Bronchial epithelial cell (primary cell): ENCODE data around the gene DUSP28. TPM values are rescaled to one million over a fixed set of nuclear protein-coding genes. Genes with fewer than 3 reads are reported as not detected.
A peak's percentile ranks its signal among the peaks of the same experiment; 100 is the strongest.
"Not testable (repeated sequence)": the region's sequence is repeated elsewhere in the genome, so short reads cannot be mapped to it uniquely, and the experiment has no call there.

Experiments used
- DNase-seq: peaks from one replicate; pipeline ENCODE4 v3.0.0-alpha.2; 2010; ENCODE audit warnings: low read depth
- FAIRE-seq: peaks from 2 replicates; lab custom pipeline; 2011; peaks lifted over from hg19 to GRCh38; lab: Jason Lieb, UNC
- H3K27me3 ChIP-seq: 2 replicates; pipeline ENCODE4 v1.5.1; 2011; ENCODE audit warnings: low read length; ENCODE audit not compliant: control insufficient read depth, insufficient read depth
- H3K36me3 ChIP-seq: 2 replicates; pipeline ENCODE4 v1.5.1; 2011; ENCODE audit warnings: low read length; ENCODE audit not compliant: control insufficient read depth, insufficient read depth
- H3K4me3 ChIP-seq: 2 replicates; pipeline ENCODE4 v1.5.1; 2011; ENCODE audit warnings: mild to moderate bottlenecking, low read depth, low read length, control low read depth
- total RNA-seq: library from RNA; depleted of rRNA; stranded (reverse); fragments of >200 nt; gene quantifications from 2 replicates; pipeline ENCODE4 v1.2.1, GENCODE V29; 2014
- TF ChIP-seq, protein P1 (sequence below): IDR thresholded peaks from 2 replicates; pipeline ENCODE4 v1.5.1; 2011; ENCODE audit warnings: mild to moderate bottlenecking, moderate library complexity, low read length, control low read depth, inconsistent platforms; ENCODE audit not compliant: insufficient read depth, severe bottlenecking

Gene DUSP28
- total RNA-seq, 1 donor from 2014 or later = 2.1 TPM

DNA sequence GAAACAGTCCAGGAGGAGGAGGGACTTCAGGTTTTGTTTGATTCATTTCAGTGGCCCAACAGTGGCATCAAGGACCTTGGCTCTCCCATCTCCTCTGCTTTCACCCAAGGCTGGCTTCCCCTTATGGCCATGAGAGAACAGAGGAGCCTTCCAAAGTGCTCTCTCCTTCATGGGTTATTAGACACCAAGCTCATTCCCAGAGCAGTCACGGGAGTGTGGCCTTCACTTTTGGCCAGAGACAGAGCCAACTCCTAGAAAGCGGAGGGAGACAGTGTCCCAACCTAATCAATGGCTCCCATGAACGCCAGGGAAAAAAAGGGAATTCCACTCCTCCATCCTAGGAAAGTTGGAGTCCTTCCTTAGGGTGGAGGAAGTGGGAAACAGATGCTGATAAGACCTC, 871 bp upstream of the DUSP28 start:
- Histone ChIP-seq H3K4me3 (no peak overlapping the region), H3K36me3 (peaks cover 3% of the 10 kb centered on the region), H3K27me3 (no peaks in the 10 kb centered on the region)
- no peak for DNase-seq
- TF ChIP-seq, protein P1, sequence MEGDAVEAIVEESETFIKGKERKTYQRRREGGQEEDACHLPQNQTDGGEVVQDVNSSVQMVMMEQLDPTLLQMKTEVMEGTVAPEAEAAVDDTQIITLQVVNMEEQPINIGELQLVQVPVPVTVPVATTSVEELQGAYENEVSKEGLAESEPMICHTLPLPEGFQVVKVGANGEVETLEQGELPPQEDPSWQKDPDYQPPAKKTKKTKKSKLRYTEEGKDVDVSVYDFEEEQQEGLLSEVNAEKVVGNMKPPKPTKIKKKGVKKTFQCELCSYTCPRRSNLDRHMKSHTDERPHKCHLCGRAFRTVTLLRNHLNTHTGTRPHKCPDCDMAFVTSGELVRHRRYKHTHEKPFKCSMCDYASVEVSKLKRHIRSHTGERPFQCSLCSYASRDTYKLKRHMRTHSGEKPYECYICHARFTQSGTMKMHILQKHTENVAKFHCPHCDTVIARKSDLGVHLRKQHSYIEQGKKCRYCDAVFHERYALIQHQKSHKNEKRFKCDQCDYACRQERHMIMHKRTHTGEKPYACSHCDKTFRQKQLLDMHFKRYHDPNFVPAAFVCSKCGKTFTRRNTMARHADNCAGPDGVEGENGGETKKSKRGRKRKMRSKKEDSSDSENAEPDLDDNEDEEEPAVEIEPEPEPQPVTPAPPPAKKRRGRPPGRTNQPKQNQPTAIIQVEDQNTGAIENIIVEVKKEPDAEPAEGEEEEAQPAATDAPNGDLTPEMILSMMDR = no peak
- peak; percentile 23 for FAIRE-seq

DNA sequence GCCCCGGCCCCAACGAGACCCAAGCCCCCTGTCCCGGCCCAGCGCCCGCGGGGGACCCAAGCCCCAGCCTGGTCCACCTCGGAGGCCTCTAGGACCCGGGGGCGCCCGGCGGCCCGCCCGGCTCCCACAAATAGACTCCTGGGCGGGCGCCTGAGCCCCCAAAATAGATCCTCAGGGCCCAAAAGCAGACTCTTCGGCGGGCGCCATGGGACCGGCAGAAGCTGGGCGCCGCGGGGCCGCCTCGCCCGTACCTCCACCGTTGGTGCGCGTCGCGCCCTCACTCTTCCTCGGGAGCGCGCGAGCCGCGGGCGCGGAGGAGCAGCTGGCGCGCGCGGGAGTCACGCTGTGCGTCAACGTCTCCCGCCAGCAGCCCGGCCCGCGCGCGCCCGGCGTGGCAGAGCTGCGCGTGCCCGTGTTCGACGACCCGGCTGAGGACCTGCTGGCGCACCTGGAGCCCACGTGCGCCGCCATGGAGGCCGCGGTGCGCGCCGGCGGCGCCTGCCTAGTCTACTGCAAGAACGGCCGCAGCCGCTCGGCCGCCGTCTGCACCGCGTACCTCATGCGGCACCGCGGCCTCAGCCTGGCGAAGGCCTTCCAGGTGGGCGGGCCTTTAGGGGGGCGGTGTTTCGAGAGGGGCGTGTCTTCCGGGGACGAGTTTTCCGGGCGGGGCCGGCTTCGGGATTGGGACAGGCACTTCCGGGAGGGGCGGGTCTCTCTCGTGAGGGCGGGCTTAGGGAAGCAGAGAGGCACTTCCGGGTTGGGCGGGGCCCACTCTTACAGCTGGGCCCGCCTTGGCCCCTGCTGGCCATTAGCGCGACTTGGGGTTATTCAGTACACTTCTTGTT, 545 bp downstream of the DUSP28 start:
- peak; percentile 85 for DNase-seq
- peak overlapping the region; percentile 66 for H3K4me3 ChIP-seq
- H3K27me3 ChIP-seq = no peaks in the 10 kb centered on the region
- H3K36me3 ChIP-seq = no peaks in the 10 kb centered on the region
- FAIRE-seq = no peak
- TF ChIP-seq, protein P1 = peak; percentile 42

GRCh38 chr2:240561325-240561971, 1.3 kb downstream of the DUSP28 start:
- Histone ChIP-seq H3K27me3 (no peaks in the 10 kb centered on the region), H3K4me3 (peak overlapping the region; percentile 66), H3K36me3 (no peaks in the 10 kb centered on the region)
- no peak for FAIRE-seq
- peak; percentile 90 for DNase-seq
- TF ChIP-seq, protein P1 = no peak

- not testable (repeated sequence) for H3K36me3 ChIP-seq, H3K27me3 ChIP-seq, H3K4me3 ChIP-seq, DNase-seq, FAIRE-seq
Observed at GRCh38 chr2:240563231-240563630, 3.1 kb downstream of the DUSP28 start.

DNA sequence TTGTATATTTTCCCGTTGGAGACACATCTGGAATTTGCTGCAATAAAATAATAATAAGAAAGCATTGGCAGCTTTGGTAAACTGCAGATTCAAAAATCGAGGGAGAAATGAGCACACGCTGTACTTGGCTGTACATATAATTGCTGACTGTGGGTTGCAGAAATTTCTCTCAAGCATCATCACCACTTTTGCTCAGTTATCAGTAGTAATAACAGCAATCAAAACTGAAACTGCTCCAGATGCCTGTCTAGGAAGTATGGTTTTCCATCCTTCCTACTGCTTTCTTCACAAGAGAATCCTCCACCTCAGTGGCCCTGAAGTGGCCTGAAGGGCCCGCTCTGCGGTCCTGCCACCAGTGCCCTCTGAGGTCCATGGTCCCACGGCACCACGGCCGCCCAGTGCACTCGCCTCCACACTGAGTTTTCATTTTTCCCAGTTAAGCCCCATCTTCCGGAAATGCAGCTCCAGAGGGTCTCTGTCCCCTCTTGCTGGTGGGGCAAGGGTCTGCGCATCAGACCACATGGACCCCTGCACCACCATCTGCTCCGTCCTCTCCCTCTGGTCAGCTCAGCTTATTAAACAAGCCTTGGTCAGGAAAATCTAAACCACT, 3.9 kb downstream of the DUSP28 start:
- H3K36me3 ChIP-seq = no peaks in the 10 kb centered on the region
- DNase-seq (no peak), FAIRE-seq (no peak)
- H3K4me3 ChIP-seq = no peak overlapping the region
- no peaks in the 10 kb centered on the region for H3K27me3 ChIP-seq
- TF ChIP-seq, protein P1 = no peak
